ENCODE data around the gene TRAF2.

GRCh38 chr9:136856079-136856476, 30.2 kb upstream of the TRAF2 start:
- TF ChIP-seq ATF3 (IDR thresholded peaks at IDR 0.05) (no peak), YY1 (IDR thresholded peaks at IDR 0.05) (no peak), MAX (IDR thresholded peaks at IDR 0.05) (no peak), SP1 (IDR thresholded peaks at IDR 0.05) (no peak), ZBTB33 (IDR thresholded peaks at IDR 0.05) (no peak), JUND (IDR thresholded peaks at IDR 0.05) (no peak)
- TF ChIP-seq, protein P1, sequence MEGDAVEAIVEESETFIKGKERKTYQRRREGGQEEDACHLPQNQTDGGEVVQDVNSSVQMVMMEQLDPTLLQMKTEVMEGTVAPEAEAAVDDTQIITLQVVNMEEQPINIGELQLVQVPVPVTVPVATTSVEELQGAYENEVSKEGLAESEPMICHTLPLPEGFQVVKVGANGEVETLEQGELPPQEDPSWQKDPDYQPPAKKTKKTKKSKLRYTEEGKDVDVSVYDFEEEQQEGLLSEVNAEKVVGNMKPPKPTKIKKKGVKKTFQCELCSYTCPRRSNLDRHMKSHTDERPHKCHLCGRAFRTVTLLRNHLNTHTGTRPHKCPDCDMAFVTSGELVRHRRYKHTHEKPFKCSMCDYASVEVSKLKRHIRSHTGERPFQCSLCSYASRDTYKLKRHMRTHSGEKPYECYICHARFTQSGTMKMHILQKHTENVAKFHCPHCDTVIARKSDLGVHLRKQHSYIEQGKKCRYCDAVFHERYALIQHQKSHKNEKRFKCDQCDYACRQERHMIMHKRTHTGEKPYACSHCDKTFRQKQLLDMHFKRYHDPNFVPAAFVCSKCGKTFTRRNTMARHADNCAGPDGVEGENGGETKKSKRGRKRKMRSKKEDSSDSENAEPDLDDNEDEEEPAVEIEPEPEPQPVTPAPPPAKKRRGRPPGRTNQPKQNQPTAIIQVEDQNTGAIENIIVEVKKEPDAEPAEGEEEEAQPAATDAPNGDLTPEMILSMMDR (IDR thresholded peaks at IDR 0.05; ENCODE audit: low read depth, low read length, missing input control): no peak
- TF ChIP-seq, protein P2, sequence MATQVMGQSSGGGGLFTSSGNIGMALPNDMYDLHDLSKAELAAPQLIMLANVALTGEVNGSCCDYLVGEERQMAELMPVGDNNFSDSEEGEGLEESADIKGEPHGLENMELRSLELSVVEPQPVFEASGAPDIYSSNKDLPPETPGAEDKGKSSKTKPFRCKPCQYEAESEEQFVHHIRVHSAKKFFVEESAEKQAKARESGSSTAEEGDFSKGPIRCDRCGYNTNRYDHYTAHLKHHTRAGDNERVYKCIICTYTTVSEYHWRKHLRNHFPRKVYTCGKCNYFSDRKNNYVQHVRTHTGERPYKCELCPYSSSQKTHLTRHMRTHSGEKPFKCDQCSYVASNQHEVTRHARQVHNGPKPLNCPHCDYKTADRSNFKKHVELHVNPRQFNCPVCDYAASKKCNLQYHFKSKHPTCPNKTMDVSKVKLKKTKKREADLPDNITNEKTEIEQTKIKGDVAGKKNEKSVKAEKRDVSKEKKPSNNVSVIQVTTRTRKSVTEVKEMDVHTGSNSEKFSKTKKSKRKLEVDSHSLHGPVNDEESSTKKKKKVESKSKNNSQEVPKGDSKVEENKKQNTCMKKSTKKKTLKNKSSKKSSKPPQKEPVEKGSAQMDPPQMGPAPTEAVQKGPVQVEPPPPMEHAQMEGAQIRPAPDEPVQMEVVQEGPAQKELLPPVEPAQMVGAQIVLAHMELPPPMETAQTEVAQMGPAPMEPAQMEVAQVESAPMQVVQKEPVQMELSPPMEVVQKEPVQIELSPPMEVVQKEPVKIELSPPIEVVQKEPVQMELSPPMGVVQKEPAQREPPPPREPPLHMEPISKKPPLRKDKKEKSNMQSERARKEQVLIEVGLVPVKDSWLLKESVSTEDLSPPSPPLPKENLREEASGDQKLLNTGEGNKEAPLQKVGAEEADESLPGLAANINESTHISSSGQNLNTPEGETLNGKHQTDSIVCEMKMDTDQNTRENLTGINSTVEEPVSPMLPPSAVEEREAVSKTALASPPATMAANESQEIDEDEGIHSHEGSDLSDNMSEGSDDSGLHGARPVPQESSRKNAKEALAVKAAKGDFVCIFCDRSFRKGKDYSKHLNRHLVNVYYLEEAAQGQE (IDR thresholded peaks at IDR 0.05): no peak
